Transverse colon (tissue), 4 donors: Measurements from ENCODE around the gene FBLN2. TPM values are rescaled to one million over a fixed set of nuclear protein-coding genes. Genes with fewer than 3 reads are reported as not detected.

Experiments used
- DNase-seq: peaks from one replicate; pipeline ENCODE4 v3.0.0-alpha.2; 2019
- H3K27ac ChIP-seq, 4 donors: fragments of 200-600 bp; sonication (generic); 2 replicates each; pipeline ENCODE4 v1.5.1; 2016 to 2018; ENCODE audit warnings: inconsistent platforms in 4 of 4
- H3K27me3 ChIP-seq: fragments of 200-600 bp; sonication (generic); 2 replicates; pipeline ENCODE4 v1.5.1; 2017; ENCODE audit warnings: inconsistent platforms
- H3K36me3 ChIP-seq, 4 donors: fragments of 200-600 bp; sonication (generic); 2 replicates each; pipeline ENCODE4 v1.5.1; 2017 to 2019; ENCODE audit warnings: inconsistent platforms in 4 of 4
- H3K4me1 ChIP-seq, 4 donors: fragments of 200-600 bp; sonication (generic); 2 replicates each; pipeline ENCODE4 v1.5.1; 2017 to 2020; ENCODE audit warnings: inconsistent platforms in 4 of 4
- H3K4me3 ChIP-seq, 4 donors: fragments of 200-600 bp; sonication (generic); 1 replicate in 1 of 4; 2 replicates in 3 of 4; pipeline versions ENCODE4 v1.5.1 to v1.6.1; 2017 to 2019; ENCODE audit warnings: inconsistent platforms in 4 of 4
- H3K9me3 ChIP-seq, 2 donors: fragments of 200-600 bp; sonication (generic); 2 replicates each; pipeline ENCODE4 v1.5.1; 2017 to 2019; ENCODE audit warnings: inconsistent platforms in 2 of 2
- CTCF ChIP-seq, 5 experiments: fragments of 200-600 bp in 3 of 5; fragments of 450-650 bp in 2 of 5; sonication (generic) in 3 of 5; IDR thresholded peaks; 1 replicate in 2 of 5; 2 replicates in 3 of 5; pipeline ENCODE4 v1.5.1; 2016 to 2017; ENCODE audit warnings: antibody characterized with exemption in 5 of 5, inconsistent platforms in 3 of 5, mild to moderate bottlenecking in 2 of 5, moderate library complexity in 1 of 5
- EP300 ChIP-seq: sonication (generic); formaldehyde crosslinking; IDR thresholded peaks from one replicate; pipeline ENCODE4 v1.6.1; 2017; ENCODE audit warnings: antibody characterized with exemption, low read depth
- POLR2A ChIP-seq: fragments of 450-650 bp; IDR thresholded peaks from one replicate; pipeline ENCODE4 v1.6.1; 2016; ENCODE audit warnings: antibody characterized with exemption, mild to moderate bottlenecking, moderate library complexity
- POLR2AphosphoS5 ChIP-seq, 3 donors: sonication (generic); formaldehyde crosslinking; IDR thresholded peaks; one replicate each; pipeline ENCODE4 v1.6.1; 2016; ENCODE audit warnings: antibody characterized with exemption in 3 of 3
- WGBS, 2 donors: methylation state at CpG; one replicate each; pipeline ENCODE4 v1.1.5; 2018; ENCODE audit warnings: low coverage in 1 of 2; 5-methylcytosine and 5-hydroxymethylcytosine counted together
- in situ Hi-C, 4 donors: fragments of 200-750 bp; cut with MboI; loops; one replicate each; pipeline versions ENCODE4 v1.15.0 to v1.15.1; 2017; ENCODE audit warnings: low sequenced_read_pairs in 3 of 4, low pct_ligation_motif_present in 1 of 4, low pct_unique_long_range_greater_than_20kb in 1 of 4
- intact Hi-C: fragments of 100-400 bp; cut with DNase I; formaldehyde crosslinking; loops from one replicate; pipeline ENCODE4 v1.15.1; 2023; ENCODE audit warnings: low total_unique reads
- total RNA-seq, 4 donors: library from RNA; depleted of rRNA; stranded (reverse); fragments of >200 nt; gene quantifications; one replicate each; pipeline ENCODE4 v1.1.0, GENCODE V29; 2016

FBLN2 gene
- total RNA-seq, 4 donors from 2014 or later, result 23.0 to 51.5 (median 31.4) TPM

DNA sequence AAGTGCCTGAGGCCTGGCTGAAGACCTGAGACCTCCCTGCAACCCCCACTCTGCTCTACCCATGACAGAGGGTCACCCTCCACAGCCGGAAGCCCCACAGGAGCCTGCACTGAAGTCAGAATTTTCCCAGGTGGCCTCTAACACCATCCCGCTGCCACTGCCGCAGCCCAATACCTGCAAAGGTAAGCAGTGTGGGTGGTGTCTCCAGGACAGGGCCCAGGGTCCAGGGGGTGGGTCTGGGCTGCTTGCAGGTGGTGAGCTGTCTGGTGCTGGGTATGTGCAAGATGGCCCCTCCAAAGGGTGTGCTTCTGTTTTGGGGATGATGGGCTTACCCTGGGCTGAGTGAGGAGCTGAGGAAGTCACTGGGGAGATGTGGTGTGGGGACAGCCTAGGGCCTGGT is 69.9 kb downstream of the FBLN2 start:
- DNase-seq, result no peak
- no peak for TF ChIP-seq POLR2A
- TF ChIP-seq POLR2AphosphoS5 (IDR thresholded peaks at IDR 0.05), result no peak
- no peak for TF ChIP-seq CTCF (IDR thresholded peaks at IDR 0.05)
- TF ChIP-seq EP300, result no peak
- WGBS, 2 donors, result 81% methylated on average over 3 of the region's 3 CpGs; no CpG with 5 or more reads in 1 of the 2 donors
- Histone ChIP-seq H3K4me1 (no peaks in the 10 kb centered on the region), H3K27ac (no peak overlapping the region), H3K36me3 (no peaks in the 10 kb centered on the region), H3K9me3 (no peaks in the 10 kb centered on the region), H3K27me3 (no peaks in the 10 kb centered on the region), H3K4me3 (no peak overlapping the region)
- intact Hi-C loops, result no loop called here
- in situ Hi-C loops, result no loop called here

- Histone ChIP-seq H3K27me3 (no peaks in the 10 kb centered on the region), H3K4me1 (no peaks in the 10 kb centered on the region), H3K36me3 (no peaks in the 10 kb centered on the region), H3K4me3 (no peak overlapping the region), H3K9me3 (no peaks in the 10 kb centered on the region), H3K27ac (no peak overlapping the region)
- intact Hi-C loops, result no loop called here
- in situ Hi-C loops, result no loop called here
- TF ChIP-seq POLR2AphosphoS5 (IDR thresholded peaks at IDR 0.05) (no peak), CTCF (IDR thresholded peaks at IDR 0.05) (no peak), POLR2A (no peak), EP300 (no peak)
- WGBS, 2 donors, result 87 to 93% methylated on average over 3 to 13 of the region's 13 CpGs
- DNase-seq, result no peak
These were observed 70.8 kb downstream of the FBLN2 start for GRCh38 chr3:13619661-13620230.

GRCh38 chr3:13620281-13620680 is 71.4 kb downstream of the FBLN2 start:
- Histone ChIP-seq H3K4me1 (no peaks in the 10 kb centered on the region), H3K27me3 (no peaks in the 10 kb centered on the region), H3K9me3 (no peaks in the 10 kb centered on the region), H3K36me3 (no peaks in the 10 kb centered on the region), H3K4me3 (no peak overlapping the region), H3K27ac (no peak overlapping the region)
- no peak for TF ChIP-seq POLR2A
- no peak for TF ChIP-seq CTCF (IDR thresholded peaks at IDR 0.05)
- no peak for TF ChIP-seq EP300
- in situ Hi-C loops (no loop called here), intact Hi-C loops (no loop called here)
- WGBS, 2 donors, result 78% methylated on average over 4 of the region's 4 CpGs; no CpG with 5 or more reads in 1 of the 2 donors
- no peak for DNase-seq

DNA sequence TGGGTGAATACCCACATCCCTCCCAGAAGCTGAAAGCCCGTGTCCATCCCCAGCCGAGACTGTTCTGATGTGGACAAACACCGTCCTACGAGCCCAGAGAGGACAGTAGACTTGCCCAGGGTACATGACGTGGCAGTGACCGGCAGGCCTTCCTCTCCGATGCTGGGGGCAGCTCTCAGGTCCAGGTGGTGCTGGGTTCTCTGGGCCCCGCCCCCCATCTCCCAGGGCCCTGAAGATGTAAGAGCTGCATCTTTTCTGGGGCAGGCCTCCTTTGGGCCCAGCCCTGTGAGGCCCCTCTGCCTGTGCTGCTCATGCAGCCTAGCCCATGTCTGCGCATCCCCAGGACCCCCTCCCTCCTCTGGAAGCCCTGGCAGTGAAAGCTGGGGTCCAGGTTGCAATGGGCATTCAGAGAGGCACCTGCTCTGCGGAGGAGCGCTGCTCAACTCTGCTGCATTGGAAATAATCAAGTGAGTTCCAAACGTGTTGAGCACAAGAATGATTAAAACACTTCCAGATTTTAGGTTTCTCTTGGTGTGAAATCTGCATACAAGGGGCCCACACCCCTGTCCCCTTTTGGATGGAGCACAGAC is 71.9 kb downstream of the FBLN2 start:
- intact Hi-C loops (no loop called here), in situ Hi-C loops (no loop called here)
- Histone ChIP-seq H3K27ac (no peak overlapping the region), H3K9me3 (no peaks in the 10 kb centered on the region), H3K4me1 (no peaks in the 10 kb centered on the region), H3K4me3 (no peak overlapping the region), H3K36me3 (no peaks in the 10 kb centered on the region), H3K27me3 (no peaks in the 10 kb centered on the region)
- DNase-seq, result no peak
- 78% methylated on average over 12 of the region's 12 CpGs; no CpG with 5 or more reads in 1 of the 2 donors for WGBS, 2 donors
- TF ChIP-seq EP300 (no peak), POLR2A (no peak), POLR2AphosphoS5 (IDR thresholded peaks at IDR 0.05) (no peak), CTCF (IDR thresholded peaks at IDR 0.05) (no peak)
